Panc1 (cell line): ENCODE results near the gene C22orf15.

Experiments
- POLR2AphosphoS5 ChIP-seq: IDR thresholded peaks from 2 replicates; pipeline ENCODE4 v1.6.1; 2012; ENCODE audit warnings: mild to moderate bottlenecking, low read depth, low read length, moderate library complexity
- SIN3A ChIP-seq: IDR thresholded peaks from 2 replicates; pipeline ENCODE4 v1.6.1; 2012; ENCODE audit warnings: low read depth, mild to moderate bottlenecking, low read length, moderate library complexity, borderline replicate concordance; ENCODE audit not compliant: insufficient read depth
- TCF7L2 ChIP-seq: IDR thresholded peaks from 2 replicates; pipeline ENCODE4 v1.6.1; 2011; ENCODE audit warnings: mild to moderate bottlenecking, low read depth, low read length, inconsistent platforms
- TF ChIP-seq, protein P1 (sequence below): fragments of 450-650 bp; IDR thresholded peaks from 2 replicates; pipeline ENCODE4 v1.5.1; 2017; ENCODE audit warnings: mild to moderate bottlenecking
- TF ChIP-seq, protein P2 (sequence below), 2 experiments: IDR thresholded peaks; 2 replicates each; pipeline ENCODE4 v1.6.1; 2011 to 2012; ENCODE audit warnings: low read depth in 2 of 2, control low read depth in 1 of 2, low read length in 1 of 2, mild to moderate bottlenecking in 1 of 2, moderate library complexity in 1 of 2; ENCODE audit not compliant: insufficient read depth in 1 of 2

DNA sequence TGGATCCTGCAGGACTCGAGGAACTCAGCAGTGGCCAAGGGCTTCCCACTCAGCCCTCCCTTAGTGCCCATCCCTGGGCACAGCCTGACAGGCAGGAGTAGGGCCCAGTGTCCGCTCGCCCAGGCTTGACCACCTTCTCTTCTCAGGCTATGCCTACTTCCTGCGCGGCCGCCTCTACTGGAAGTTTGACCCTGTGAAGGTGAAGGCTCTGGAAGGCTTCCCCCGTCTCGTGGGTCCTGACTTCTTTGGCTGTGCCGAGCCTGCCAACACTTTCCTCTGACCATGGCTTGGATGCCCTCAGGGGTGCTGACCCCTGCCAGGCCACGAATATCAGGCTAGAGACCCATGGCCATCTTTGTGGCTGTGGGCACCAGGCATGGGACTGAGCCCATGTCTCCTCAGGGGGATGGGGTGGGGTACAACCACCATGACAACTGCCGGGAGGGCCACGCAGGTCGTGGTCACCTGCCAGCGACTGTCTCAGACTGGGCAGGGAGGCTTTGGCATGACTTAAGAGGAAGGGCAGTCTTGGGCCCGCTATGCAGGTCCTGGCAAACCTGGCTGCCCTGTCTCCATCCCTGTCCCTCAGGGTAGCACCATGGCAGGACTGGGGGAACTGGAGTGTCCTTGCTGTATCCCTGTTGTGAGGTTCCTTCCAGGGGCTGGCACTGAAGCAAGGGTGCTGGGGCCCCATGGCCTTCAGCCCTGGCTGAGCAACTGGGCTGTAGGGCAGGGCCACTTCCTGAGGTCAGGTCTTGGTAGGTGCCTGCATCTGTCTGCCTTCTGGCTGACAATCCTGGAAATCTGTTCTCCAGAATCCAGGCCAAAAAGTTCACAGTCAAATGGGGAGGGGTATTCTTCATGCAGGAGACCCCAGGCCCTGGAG is 20.7 kb downstream of the C22orf15 start:
- TF ChIP-seq, protein P1, sequence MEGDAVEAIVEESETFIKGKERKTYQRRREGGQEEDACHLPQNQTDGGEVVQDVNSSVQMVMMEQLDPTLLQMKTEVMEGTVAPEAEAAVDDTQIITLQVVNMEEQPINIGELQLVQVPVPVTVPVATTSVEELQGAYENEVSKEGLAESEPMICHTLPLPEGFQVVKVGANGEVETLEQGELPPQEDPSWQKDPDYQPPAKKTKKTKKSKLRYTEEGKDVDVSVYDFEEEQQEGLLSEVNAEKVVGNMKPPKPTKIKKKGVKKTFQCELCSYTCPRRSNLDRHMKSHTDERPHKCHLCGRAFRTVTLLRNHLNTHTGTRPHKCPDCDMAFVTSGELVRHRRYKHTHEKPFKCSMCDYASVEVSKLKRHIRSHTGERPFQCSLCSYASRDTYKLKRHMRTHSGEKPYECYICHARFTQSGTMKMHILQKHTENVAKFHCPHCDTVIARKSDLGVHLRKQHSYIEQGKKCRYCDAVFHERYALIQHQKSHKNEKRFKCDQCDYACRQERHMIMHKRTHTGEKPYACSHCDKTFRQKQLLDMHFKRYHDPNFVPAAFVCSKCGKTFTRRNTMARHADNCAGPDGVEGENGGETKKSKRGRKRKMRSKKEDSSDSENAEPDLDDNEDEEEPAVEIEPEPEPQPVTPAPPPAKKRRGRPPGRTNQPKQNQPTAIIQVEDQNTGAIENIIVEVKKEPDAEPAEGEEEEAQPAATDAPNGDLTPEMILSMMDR = no peak
- TF ChIP-seq POLR2AphosphoS5 (no peak), SIN3A (no peak), TCF7L2 (no peak)
- TF ChIP-seq, protein P2, sequence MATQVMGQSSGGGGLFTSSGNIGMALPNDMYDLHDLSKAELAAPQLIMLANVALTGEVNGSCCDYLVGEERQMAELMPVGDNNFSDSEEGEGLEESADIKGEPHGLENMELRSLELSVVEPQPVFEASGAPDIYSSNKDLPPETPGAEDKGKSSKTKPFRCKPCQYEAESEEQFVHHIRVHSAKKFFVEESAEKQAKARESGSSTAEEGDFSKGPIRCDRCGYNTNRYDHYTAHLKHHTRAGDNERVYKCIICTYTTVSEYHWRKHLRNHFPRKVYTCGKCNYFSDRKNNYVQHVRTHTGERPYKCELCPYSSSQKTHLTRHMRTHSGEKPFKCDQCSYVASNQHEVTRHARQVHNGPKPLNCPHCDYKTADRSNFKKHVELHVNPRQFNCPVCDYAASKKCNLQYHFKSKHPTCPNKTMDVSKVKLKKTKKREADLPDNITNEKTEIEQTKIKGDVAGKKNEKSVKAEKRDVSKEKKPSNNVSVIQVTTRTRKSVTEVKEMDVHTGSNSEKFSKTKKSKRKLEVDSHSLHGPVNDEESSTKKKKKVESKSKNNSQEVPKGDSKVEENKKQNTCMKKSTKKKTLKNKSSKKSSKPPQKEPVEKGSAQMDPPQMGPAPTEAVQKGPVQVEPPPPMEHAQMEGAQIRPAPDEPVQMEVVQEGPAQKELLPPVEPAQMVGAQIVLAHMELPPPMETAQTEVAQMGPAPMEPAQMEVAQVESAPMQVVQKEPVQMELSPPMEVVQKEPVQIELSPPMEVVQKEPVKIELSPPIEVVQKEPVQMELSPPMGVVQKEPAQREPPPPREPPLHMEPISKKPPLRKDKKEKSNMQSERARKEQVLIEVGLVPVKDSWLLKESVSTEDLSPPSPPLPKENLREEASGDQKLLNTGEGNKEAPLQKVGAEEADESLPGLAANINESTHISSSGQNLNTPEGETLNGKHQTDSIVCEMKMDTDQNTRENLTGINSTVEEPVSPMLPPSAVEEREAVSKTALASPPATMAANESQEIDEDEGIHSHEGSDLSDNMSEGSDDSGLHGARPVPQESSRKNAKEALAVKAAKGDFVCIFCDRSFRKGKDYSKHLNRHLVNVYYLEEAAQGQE (IDR thresholded peaks at IDR 0.05; ENCODE audit: insufficient read depth in 1 of 2, low read depth in 2 of 2, low read length in 1 of 2) = no peak
